ENCODE measurements around the gene DAB2IP.
"Not testable (repeated sequence)": the region's sequence is repeated elsewhere in the genome, so short reads cannot be mapped to it uniquely, and the experiment has no call there.

The DAB2IP gene

GRCh38 chr9:121739971-121740370, 88.5 kb downstream of the DAB2IP start:
- Histone ChIP-seq H2BK5ac (ENCODE audit: low read depth, low read length, poor library complexity) (no peak overlapping the region), H2AFZ (ENCODE audit: insufficient read depth, low read length, poor library complexity) (no peak overlapping the region), H3K9me3 (ENCODE audit: insufficient read depth, low read depth, low read length) (no peaks in the 10 kb centered on the region), H3K79me2 (ENCODE audit: control insufficient read depth, insufficient read depth, low read length, poor library complexity) (no peaks in the 10 kb centered on the region), H3K79me1 (ENCODE audit: low read length) (peaks cover 22% of the 10 kb centered on the region), H4K12ac (ENCODE audit: low read depth, low read length) (no peak overlapping the region), H3K27ac (ENCODE audit: low read depth, low read length) (no peak overlapping the region), H3K4ac (ENCODE audit: low read depth, low read length) (no peak overlapping the region), H3K9ac (ENCODE audit: low read length) (no peak overlapping the region), H2AK5ac (ENCODE audit: low read length) (no peak overlapping the region), H4K91ac (ENCODE audit: low read depth, low read length) (no peak overlapping the region), H3K18ac (ENCODE audit: low read length) (peak overlapping the region; percentile 26), H3K4me3 (ENCODE audit: low read depth, low read length) (no peak overlapping the region), H4K8ac (ENCODE audit: low read depth, low read length) (no peak overlapping the region), H3K36me3 (ENCODE audit: control insufficient read depth in 1 of 2, insufficient read depth in 2 of 2, low read length in 2 of 2) (no peaks in the 10 kb centered on the region), H3K4me2 (ENCODE audit: low read length) (no peak overlapping the region), H3K23ac (ENCODE audit: low read length) (no peak overlapping the region), H3K27me3 (ENCODE audit: insufficient read depth, low read length) (no peaks in the 10 kb centered on the region), H2BK120ac (ENCODE audit: insufficient read depth, low read length, poor library complexity) (no peak overlapping the region), H2BK12ac (ENCODE audit: low read length) (no peak overlapping the region), H3K4me1 (ENCODE audit: control insufficient read depth in 1 of 2, insufficient read depth in 2 of 2, low read length in 2 of 2) (peaks cover 55 to 61% of the 10 kb centered on the region in 2 experiments), H3K14ac (ENCODE audit: low read length) (no peak overlapping the region)
- DNase-seq = no peak
- no CpG with 5 or more reads among the region's 7 CpGs for WGBS (ENCODE audit: extremely low coverage, insufficient coverage, insufficient read length)

- Histone ChIP-seq H3K4me1 (ENCODE audit: control insufficient read depth in 1 of 2, insufficient read depth in 2 of 2, low read length in 2 of 2) (peaks cover 50 to 53% of the 10 kb centered on the region in 2 experiments), H3K36me3 (ENCODE audit: control insufficient read depth in 1 of 2, insufficient read depth in 2 of 2, low read length in 2 of 2) (no peaks in the 10 kb centered on the region), H3K9ac (ENCODE audit: low read length) (no peak overlapping the region), H4K8ac (ENCODE audit: low read depth, low read length) (no peak overlapping the region), H3K4me3 (ENCODE audit: low read depth, low read length) (no peak overlapping the region), H3K4me2 (ENCODE audit: low read length) (no peak overlapping the region), H3K27ac (ENCODE audit: low read depth, low read length) (no peak overlapping the region), H4K12ac (ENCODE audit: low read depth, low read length) (no peak overlapping the region), H3K4ac (ENCODE audit: low read depth, low read length) (no peak overlapping the region), H2AK5ac (ENCODE audit: low read length) (no peak overlapping the region), H3K18ac (ENCODE audit: low read length) (no peak overlapping the region), H2BK5ac (ENCODE audit: low read depth, low read length, poor library complexity) (no peak overlapping the region), H3K23ac (ENCODE audit: low read length) (no peak overlapping the region), H3K79me2 (ENCODE audit: control insufficient read depth, insufficient read depth, low read length, poor library complexity) (no peaks in the 10 kb centered on the region), H2BK12ac (ENCODE audit: low read length) (no peak overlapping the region), H3K27me3 (ENCODE audit: insufficient read depth, low read length) (no peaks in the 10 kb centered on the region), H2AFZ (ENCODE audit: insufficient read depth, low read length, poor library complexity) (no peak overlapping the region), H2BK120ac (ENCODE audit: insufficient read depth, low read length, poor library complexity) (no peak overlapping the region), H4K91ac (ENCODE audit: low read depth, low read length) (no peak overlapping the region), H3K9me3 (ENCODE audit: insufficient read depth, low read depth, low read length) (no peaks in the 10 kb centered on the region), H3K79me1 (ENCODE audit: low read length) (peaks cover 17% of the 10 kb centered on the region), H3K14ac (ENCODE audit: low read length) (no peak overlapping the region)
- no CpG with 5 or more reads among the region's 10 CpGs for WGBS (ENCODE audit: extremely low coverage, insufficient coverage, insufficient read length)
- DNase-seq = no peak
Observed at GRCh38 chr9:121741228-121741918, 89.9 kb downstream of the DAB2IP start.

GRCh38 chr9:121741919-121742283, 90.5 kb downstream of the DAB2IP start:
- not testable (repeated sequence) for H3K4ac ChIP-seq (ENCODE audit: low read depth, low read length); H3K36me3 ChIP-seq (ENCODE audit: control insufficient read depth in 1 of 2, insufficient read depth in 2 of 2, low read length in 2 of 2); H4K12ac ChIP-seq (ENCODE audit: low read depth, low read length); H2BK120ac ChIP-seq (ENCODE audit: insufficient read depth, low read length, poor library complexity); H3K14ac ChIP-seq (ENCODE audit: low read length); H3K23ac ChIP-seq (ENCODE audit: low read length); H2BK12ac ChIP-seq (ENCODE audit: low read length); H3K4me2 ChIP-seq (ENCODE audit: low read length); H2AK5ac ChIP-seq (ENCODE audit: low read length); H3K79me2 ChIP-seq (ENCODE audit: control insufficient read depth, insufficient read depth, low read length, poor library complexity); H3K9me3 ChIP-seq (ENCODE audit: insufficient read depth, low read depth, low read length); H4K8ac ChIP-seq (ENCODE audit: low read depth, low read length); H3K9ac ChIP-seq (ENCODE audit: low read length); H3K18ac ChIP-seq (ENCODE audit: low read length); H2BK5ac ChIP-seq (ENCODE audit: low read depth, low read length, poor library complexity); H4K91ac ChIP-seq (ENCODE audit: low read depth, low read length); H3K27ac ChIP-seq (ENCODE audit: low read depth, low read length); H2AFZ ChIP-seq (ENCODE audit: insufficient read depth, low read length, poor library complexity); H3K27me3 ChIP-seq (ENCODE audit: insufficient read depth, low read length); H3K4me3 ChIP-seq (ENCODE audit: low read depth, low read length)
- Histone ChIP-seq H3K79me1 (ENCODE audit: low read length) (peaks cover 15% of the 10 kb centered on the region), H3K4me1 (ENCODE audit: control insufficient read depth in 1 of 2, insufficient read depth in 2 of 2, low read length in 2 of 2) (peaks cover 47 to 48% of the 10 kb centered on the region in 2 experiments)
- no CpG with 5 or more reads among the region's 4 CpGs for WGBS (ENCODE audit: extremely low coverage, insufficient coverage, insufficient read length)
- DNase-seq = peak in 1 of 2 donors; percentile 30

- Histone ChIP-seq H4K12ac (ENCODE audit: low read depth, low read length) (no peak overlapping the region), H2BK120ac (ENCODE audit: insufficient read depth, low read length, poor library complexity) (no peak overlapping the region), H2AFZ (ENCODE audit: insufficient read depth, low read length, poor library complexity) (no peak overlapping the region)
Observed at GRCh38 chr9:121742923-121743322, 91.5 kb downstream of the DAB2IP start.

More at GRCh38 chr9:121742923-121743322, 91.5 kb downstream of the DAB2IP start:
- Histone ChIP-seq H4K91ac (ENCODE audit: low read depth, low read length) (peak overlapping the region; percentile 15), H3K27ac (ENCODE audit: low read depth, low read length) (no peak overlapping the region), H2AK5ac (ENCODE audit: low read length) (peak overlapping the region; percentile 51), H3K27me3 (ENCODE audit: insufficient read depth, low read length) (no peaks in the 10 kb centered on the region), H3K4me2 (ENCODE audit: low read length) (no peak overlapping the region), H3K23ac (ENCODE audit: low read length) (no peak overlapping the region), H3K4ac (ENCODE audit: low read depth, low read length) (no peak overlapping the region), H3K14ac (ENCODE audit: low read length) (no peak overlapping the region), H3K18ac (ENCODE audit: low read length) (no peak overlapping the region), H2BK5ac (ENCODE audit: low read depth, low read length, poor library complexity) (peak overlapping the region; percentile 6), H3K36me3 (ENCODE audit: control insufficient read depth in 1 of 2, insufficient read depth in 2 of 2, low read length in 2 of 2) (no peaks in the 10 kb centered on the region), H3K9ac (ENCODE audit: low read length) (no peak overlapping the region), H3K4me3 (ENCODE audit: low read depth, low read length) (no peak overlapping the region), H3K79me1 (ENCODE audit: low read length) (peaks cover 12% of the 10 kb centered on the region), H3K4me1 (ENCODE audit: control insufficient read depth in 1 of 2, insufficient read depth in 2 of 2, low read length in 2 of 2) (peaks cover 36 to 38% of the 10 kb centered on the region in 2 experiments), H4K8ac (ENCODE audit: low read depth, low read length) (no peak overlapping the region), H3K79me2 (ENCODE audit: control insufficient read depth, insufficient read depth, low read length, poor library complexity) (no peaks in the 10 kb centered on the region), H2BK12ac (ENCODE audit: low read length) (peak overlapping the region; percentile 5), H3K9me3 (ENCODE audit: insufficient read depth, low read depth, low read length) (no peaks in the 10 kb centered on the region)
- no peak for DNase-seq
- WGBS (ENCODE audit: extremely low coverage, insufficient coverage, insufficient read length) = no CpG with 5 or more reads among the region's 3 CpGs

Measured in trophoblast cell (in vitro differentiated cells and primary cell).